Smooth muscle cell (in vitro differentiated cells): ENCODE results near the gene FAM180A. TPM values are rescaled to one million over a fixed set of nuclear protein-coding genes. Genes with fewer than 3 reads are reported as not detected.

Experiments used
- DNase-seq: peaks from one replicate; lab custom pipeline; 2025; ENCODE audit not compliant: unreplicated experiment; lab: John Stamatoyannopoulos, UW
- H2AFZ ChIP-seq: fragments of 200-600 bp; sonication (generic); 2 replicates; pipeline ENCODE4 v1.6.0; 2016; ENCODE audit warnings: antibody characterized with exemption, low read depth, mild to moderate bottlenecking
- H3F3A ChIP-seq: fragments of 200-600 bp; sonication (generic); 2 replicates; pipeline ENCODE4 v1.6.0; 2017; ENCODE audit warnings: antibody characterized with exemption, low read depth
- H3K27ac ChIP-seq: fragments of 200-600 bp; sonication (generic); 2 replicates; pipeline ENCODE4 v1.5.1; 2016; ENCODE audit warnings: low read depth, mild to moderate bottlenecking
- H3K27me3 ChIP-seq: fragments of 200-600 bp; sonication (generic); 2 replicates; pipeline ENCODE4 v1.6.1; 2016; ENCODE audit warnings: low read depth, mild to moderate bottlenecking
- H3K36me3 ChIP-seq: fragments of 200-600 bp; sonication (generic); 2 replicates; pipeline ENCODE4 v1.5.1; 2016; ENCODE audit warnings: low read depth
- H3K4me1 ChIP-seq: fragments of 200-600 bp; sonication (generic); 2 replicates; pipeline ENCODE4 v1.5.1; 2016; ENCODE audit warnings: low read depth
- H3K4me2 ChIP-seq: fragments of 200-600 bp; sonication (generic); 2 replicates; pipeline ENCODE4 v1.6.0; 2016; ENCODE audit warnings: mild to moderate bottlenecking
- H3K4me3 ChIP-seq: fragments of 200-600 bp; sonication (generic); 2 replicates; pipeline ENCODE4 v1.5.1; 2016; ENCODE audit warnings: mild to moderate bottlenecking
- H3K79me2 ChIP-seq: fragments of 200-600 bp; sonication (generic); 2 replicates; pipeline ENCODE4 v1.6.0; 2016; ENCODE audit warnings: low read depth, mild to moderate bottlenecking
- H3K9ac ChIP-seq: fragments of 200-600 bp; sonication (generic); 2 replicates; pipeline ENCODE4 v1.6.0; 2016; ENCODE audit warnings: low read depth
- H3K9me3 ChIP-seq: fragments of 200-600 bp; sonication (generic); replicated peaks from 2 replicates; pipeline ENCODE4 v1.5.1; 2016; ENCODE audit warnings: low read depth
- H4K20me1 ChIP-seq: fragments of 200-600 bp; sonication (generic); 2 replicates; pipeline ENCODE4 v1.6.0; 2016; ENCODE audit warnings: low read depth
- CTCF ChIP-seq: fragments of 200-600 bp; sonication (generic); IDR thresholded peaks from 2 replicates; pipeline ENCODE4 v1.5.1; 2017; ENCODE audit warnings: borderline replicate concordance, mild to moderate bottlenecking, antibody characterized with exemption; ENCODE audit not compliant: insufficient read depth, poor library complexity, severe bottlenecking
- WGBS: methylation state at CpG from one replicate; pipeline ENCODE4 v1.1.7; 2016; ENCODE audit warnings: low lambda C conversion rate; 5-methylcytosine and 5-hydroxymethylcytosine counted together
- polyA plus RNA-seq: library from polyadenylated mRNA; unstranded; fragments of >200 nt; fragmentation: Nextera tagmentation; extraction: Ambion mirVana; gene quantifications from 2 replicates; pipeline ENCODE4 v1.2.1, GENCODE V29; 2016
- total RNA-seq: library from RNA; depleted of rRNA; stranded (reverse); fragments of >200 nt; gene quantifications from 2 replicates; pipeline ENCODE4 v1.2.3, GENCODE V29; 2014

FAM180A gene
- total and polyA plus RNA-seq, 2 experiments from 2014 or later, result 0.14 TPM; not detected in 1

GRCh38 chr7:135757719-135758411 is 9.3 kb upstream of the FAM180A start:
- no peaks in the 10 kb centered on the region for H3K79me2 ChIP-seq
- H3K4me2 ChIP-seq, result peak overlapping the region; percentile 76
- WGBS, result 45% methylated on average over 8 of the region's 8 CpGs
- DNase-seq, result no peak
- no peaks in the 10 kb centered on the region for H3K36me3 ChIP-seq
- H2AFZ ChIP-seq, result peak overlapping the region; percentile 50
- H3F3A ChIP-seq, result peaks cover 22% of the 10 kb centered on the region
- no peaks in the 10 kb centered on the region for H4K20me1 ChIP-seq
- peak overlapping the region; percentile 15 for H3K4me3 ChIP-seq
- no peaks in the 10 kb centered on the region for H3K9me3 ChIP-seq
- H3K4me1 ChIP-seq, result peaks cover 10% of the 10 kb centered on the region
- TF ChIP-seq CTCF, result no peak
- H3K27me3 ChIP-seq, result no peaks in the 10 kb centered on the region
- H3K27ac ChIP-seq, result peak overlapping the region; percentile 78
- no peak overlapping the region for H3K9ac ChIP-seq

- H3F3A ChIP-seq, result peaks cover 11% of the 10 kb centered on the region
- WGBS, result 75% methylated on average over 5 of the region's 5 CpGs
- no peaks in the 10 kb centered on the region for H3K79me2 ChIP-seq
- no peak for DNase-seq
- no peaks in the 10 kb centered on the region for H4K20me1 ChIP-seq
- H3K27ac ChIP-seq, result no peak overlapping the region
- no peak overlapping the region for H3K4me3 ChIP-seq
- H3K27me3 ChIP-seq, result no peaks in the 10 kb centered on the region
- H3K9me3 ChIP-seq, result no peaks in the 10 kb centered on the region
- H3K4me2 ChIP-seq, result no peak overlapping the region
- H3K9ac ChIP-seq, result no peak overlapping the region
- no peaks in the 10 kb centered on the region for H3K36me3 ChIP-seq
- peaks cover 10% of the 10 kb centered on the region for H3K4me1 ChIP-seq
- H2AFZ ChIP-seq, result no peak overlapping the region
- TF ChIP-seq CTCF, result no peak
Measured at GRCh38 chr7:135756191-135756590, 7.6 kb upstream of the FAM180A start.

GRCh38 chr7:135755351-135755753 is 6.7 kb upstream of the FAM180A start:
- 86% methylated on average over 11 of the region's 11 CpGs for WGBS
- no peaks in the 10 kb centered on the region for H3K27me3 ChIP-seq
- no peak overlapping the region for H3K4me2 ChIP-seq
- no peak for DNase-seq
- H3K4me1 ChIP-seq, result peaks cover 10% of the 10 kb centered on the region
- H3K36me3 ChIP-seq, result no peaks in the 10 kb centered on the region
- no peaks in the 10 kb centered on the region for H4K20me1 ChIP-seq
- H3F3A ChIP-seq, result peaks cover 4% of the 10 kb centered on the region
- no peak overlapping the region for H3K27ac ChIP-seq
- H3K9ac ChIP-seq, result no peak overlapping the region
- no peak overlapping the region for H3K4me3 ChIP-seq
- no peaks in the 10 kb centered on the region for H3K79me2 ChIP-seq
- no peak for TF ChIP-seq CTCF
- H2AFZ ChIP-seq, result no peak overlapping the region
- H3K9me3 ChIP-seq, result no peaks in the 10 kb centered on the region
